Activated CD8-positive, alpha-beta memory T cell treated with anti-CD3 and anti-CD28 coated beads, Interleukin-2, amount 50 U/mL, for 4 hours (primary cell): ENCODE results near the gene PRDX1.
A peak's percentile ranks its signal among the peaks of the same experiment; 100 is the strongest.
"Not testable (repeated sequence)": the region's sequence is repeated elsewhere in the genome, so short reads cannot be mapped to it uniquely, and the experiment has no call there.

Experiments
- DNase-seq: peaks from one replicate; pipeline ENCODE4 v3.0.0-alpha.2; 2020

Gene PRDX1

GRCh38 chr1:45501505-45501859 lies 20.2 kb downstream of the PRDX1 start:
- no peak for DNase-seq

GRCh38 chr1:45499415-45499769 lies 22.3 kb downstream of the PRDX1 start:
- no peak for DNase-seq

GRCh38 chr1:45498279-45498678 lies 23.4 kb downstream of the PRDX1 start:
- no peak for DNase-seq

DNA sequence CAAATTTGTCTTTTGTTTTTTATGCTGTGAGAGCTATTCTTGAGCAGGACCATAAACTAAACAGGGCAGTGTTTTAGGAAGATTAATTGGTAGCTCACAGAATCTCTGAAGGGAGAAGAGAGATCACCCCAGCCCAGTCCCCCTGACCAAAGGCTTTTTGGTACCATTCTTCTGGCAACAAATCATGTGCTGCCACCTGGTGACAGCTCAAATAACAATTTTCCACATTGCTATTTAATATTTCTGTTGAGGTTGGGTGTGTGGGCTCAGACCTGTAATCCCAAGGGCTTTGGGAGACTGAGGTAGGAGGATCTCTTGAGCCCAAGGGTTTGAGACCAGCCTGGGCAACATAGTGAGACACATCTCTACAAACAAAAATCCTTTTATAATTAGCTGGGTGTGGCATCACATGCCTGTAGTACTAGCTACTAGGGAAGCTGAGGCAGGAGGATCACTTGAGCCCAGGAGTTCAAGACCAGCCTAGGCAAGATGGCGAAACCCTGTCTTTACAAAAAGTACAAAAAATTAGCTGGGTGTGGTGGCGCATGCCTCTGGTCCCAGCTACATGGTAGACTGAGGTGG lies 28.5 kb downstream of the PRDX1 start:
- DNase-seq = peak; percentile 44

GRCh38 chr1:45492691-45493090 lies 29.0 kb downstream of the PRDX1 start:
- no peak for DNase-seq

DNA sequence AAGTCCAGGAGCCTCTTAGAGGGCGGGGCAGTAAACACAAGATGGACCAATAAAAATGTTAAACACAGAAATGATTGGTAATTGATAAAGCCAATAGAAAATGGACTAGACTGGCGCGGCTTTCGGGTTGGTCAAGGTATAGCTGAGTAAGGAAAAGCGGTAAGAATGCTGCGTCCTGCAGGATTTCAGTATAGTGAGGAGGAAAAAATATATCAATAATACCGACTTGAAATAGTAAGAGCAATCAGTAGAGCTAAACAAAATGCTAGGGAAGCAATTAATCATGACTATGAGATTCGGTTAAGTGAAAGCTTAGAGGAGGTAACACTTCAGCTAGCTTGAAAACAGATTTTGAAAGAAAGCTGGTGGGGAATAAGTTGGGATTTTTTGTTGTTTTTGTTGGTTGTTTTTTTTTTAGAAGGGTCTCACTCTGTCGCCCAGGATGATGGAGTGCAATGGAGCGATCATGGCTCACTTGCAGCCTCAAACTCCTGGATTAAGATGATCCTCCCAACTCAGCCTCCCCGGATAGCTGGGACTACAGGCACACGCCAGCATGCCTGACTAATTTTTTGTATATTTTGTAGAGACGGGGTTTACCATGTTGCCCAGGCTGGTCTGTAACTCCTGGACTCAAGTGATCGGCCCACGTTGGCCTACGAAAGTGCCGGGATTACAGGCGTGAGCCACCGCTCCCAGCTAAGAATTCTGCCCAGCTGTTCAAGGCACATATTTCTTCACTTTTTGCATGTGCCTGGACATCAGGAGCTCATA lies 30.0 kb downstream of the PRDX1 start:
- DNase-seq = no peak

DNA sequence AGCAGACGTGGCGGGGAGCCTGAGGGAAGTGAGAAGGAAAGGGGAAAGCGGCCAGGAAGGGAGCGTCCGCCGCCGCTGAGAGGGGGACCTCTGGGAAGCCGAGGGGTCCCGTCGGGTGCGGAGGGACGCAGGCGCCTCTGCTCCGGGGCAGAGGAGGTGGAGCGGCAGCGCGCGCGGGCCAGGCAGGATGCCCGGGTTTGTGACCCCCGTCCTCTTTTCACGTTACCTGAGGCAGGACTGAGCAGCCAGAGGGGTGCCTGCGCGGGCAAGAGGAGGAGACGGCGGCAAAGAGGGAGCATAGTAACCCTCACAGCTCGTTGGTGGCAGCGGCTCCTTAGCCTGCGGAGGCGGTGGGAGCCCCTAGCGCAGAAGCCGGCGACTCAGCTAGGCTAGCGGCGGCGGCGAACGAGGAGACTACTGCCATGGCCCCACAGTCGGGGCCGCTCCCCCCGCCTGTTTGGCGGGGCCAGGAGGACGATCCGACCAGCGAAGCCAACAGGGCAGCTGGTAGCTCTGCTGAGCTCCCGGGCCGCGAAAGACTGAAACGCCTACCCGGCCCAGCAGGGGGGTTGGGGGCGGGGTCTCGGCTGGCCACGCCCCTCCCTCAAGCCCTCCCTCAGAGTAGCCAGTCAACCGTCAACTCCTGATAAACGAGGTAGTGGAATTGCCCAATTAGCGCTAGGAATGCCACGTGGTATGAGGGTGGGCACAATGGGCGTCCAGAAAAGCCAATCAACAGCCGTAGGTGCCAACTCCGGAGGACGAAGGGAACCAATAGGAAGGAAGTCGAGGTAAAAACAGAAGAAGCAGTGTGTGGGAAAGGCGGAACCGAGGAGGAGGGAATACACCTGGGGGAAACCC lies 30.8 kb downstream of the PRDX1 start, which contains the start of gene TESK2:
Gene TESK2 (minus strand): TSS at position 538 of the 861 bp plus-strand sequence. CDS start 33,378 bp downstream, outside the sequence.
- peak; percentile 95 for DNase-seq

GRCh38 chr1:45490121-45490625 lies 31.5 kb downstream of the PRDX1 start:
- no peak for DNase-seq

- not testable (repeated sequence) for DNase-seq
These were observed 32.3 kb downstream of the PRDX1 start for GRCh38 chr1:45489379-45489778.

DNA sequence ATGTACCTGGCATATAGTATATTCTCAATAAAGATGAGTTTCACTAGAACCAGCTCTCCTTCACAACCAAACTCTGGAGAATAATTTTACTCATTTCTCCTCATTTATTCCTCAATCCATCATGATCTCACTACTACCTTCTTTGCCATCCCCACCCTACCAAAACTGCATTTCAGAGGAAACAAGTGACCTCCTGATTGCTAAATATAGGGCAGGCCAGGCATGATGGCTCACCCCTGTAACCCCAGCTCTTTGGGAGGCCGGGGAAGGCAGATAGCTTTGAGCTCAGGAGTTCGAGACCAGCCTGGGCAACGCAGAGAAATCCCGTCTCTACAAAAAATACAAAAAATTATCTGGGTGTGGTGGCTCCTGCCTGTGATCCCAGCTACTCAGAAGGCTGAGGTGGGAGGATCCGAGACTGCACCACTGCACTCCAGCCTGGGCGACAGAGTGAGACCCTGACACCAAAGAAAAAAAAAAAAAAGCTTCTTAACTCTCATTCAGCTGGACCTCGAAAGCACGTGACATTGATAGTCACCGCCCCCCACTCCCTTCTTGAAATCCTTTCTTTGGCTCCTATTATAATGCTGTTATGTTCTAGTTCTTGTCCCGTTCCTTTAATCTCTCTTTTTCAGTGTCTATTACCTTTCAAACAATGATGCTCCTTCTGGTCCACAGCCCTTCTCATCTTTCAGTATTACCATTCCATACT lies 32.9 kb downstream of the PRDX1 start:
- DNase-seq = no peak

DNA sequence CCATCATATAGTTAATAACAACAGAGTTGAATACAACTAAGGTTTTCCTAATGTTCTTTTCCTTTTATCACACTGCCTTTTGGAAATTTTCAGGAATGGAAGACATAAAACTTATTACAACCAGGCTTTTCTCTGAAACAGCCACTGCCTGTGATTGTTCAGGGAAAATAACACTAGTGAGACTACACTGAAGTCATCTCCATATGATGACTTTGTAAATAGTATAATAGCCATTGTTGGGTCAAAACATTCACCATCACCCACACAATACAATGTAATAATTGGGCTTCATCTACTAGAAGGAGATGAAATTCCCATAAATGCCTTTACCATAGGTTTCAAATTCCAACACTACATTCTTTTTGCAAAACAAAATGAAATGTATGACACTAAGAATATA lies 35.7 kb downstream of the PRDX1 start:
- no peak for DNase-seq

DNA sequence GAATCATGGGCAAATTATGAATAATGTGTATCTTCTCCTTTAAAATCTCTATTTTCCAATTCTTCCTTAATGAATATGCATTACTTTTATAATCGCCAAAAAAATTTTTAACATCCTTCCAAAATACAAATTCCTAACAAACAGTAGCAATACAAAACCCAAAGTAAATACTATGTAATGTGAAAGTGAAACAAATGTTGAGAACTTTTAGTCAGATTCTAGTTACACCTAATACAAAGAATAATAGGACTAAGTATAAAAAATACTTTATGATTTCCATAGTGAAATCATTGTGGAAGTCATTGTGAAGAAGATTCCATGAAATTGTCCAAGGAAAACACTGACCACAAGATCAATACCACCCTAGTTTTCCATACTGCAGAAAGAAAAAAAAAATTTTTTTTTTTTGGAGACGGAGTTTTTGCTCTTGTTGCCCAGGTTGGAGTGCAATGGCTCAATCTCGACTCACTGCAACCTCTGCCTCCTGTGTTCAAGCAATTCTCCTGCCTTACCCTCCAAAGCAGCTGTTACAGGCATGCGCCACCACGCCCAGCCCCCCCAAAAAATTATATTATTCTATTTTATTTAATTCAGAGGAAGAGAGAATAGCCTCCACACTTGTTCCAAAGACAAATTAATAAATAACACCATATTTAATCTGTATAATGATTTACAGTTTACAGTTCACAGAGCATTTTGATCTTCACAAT lies 42.5 kb downstream of the PRDX1 start:
- DNase-seq = no peak

- no peak for DNase-seq
These were observed 43.4 kb downstream of the PRDX1 start for GRCh38 chr1:45478121-45478814.

DNA sequence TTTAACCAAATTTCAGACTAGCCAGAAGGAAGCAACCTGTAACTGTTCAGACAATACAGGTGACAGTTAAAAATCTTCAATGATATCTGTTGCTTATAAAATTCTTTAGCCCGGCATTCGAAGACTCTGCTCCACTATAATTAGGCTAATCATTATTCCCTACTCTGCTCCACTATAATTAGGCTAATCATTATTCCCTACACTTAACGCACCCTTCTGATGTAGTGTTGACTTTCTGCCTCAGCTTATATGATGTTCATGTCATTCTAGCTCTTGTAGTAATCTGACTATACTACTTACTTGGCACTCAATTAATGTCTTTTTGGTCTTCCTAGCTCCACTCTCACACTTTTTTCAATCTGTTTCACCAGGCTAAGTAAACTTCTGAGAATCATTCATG lies 44.0 kb downstream of the PRDX1 start:
- no peak for DNase-seq

GRCh38 chr1:45474194-45474593 lies 47.5 kb downstream of the PRDX1 start:
- not testable (repeated sequence) for DNase-seq

DNA sequence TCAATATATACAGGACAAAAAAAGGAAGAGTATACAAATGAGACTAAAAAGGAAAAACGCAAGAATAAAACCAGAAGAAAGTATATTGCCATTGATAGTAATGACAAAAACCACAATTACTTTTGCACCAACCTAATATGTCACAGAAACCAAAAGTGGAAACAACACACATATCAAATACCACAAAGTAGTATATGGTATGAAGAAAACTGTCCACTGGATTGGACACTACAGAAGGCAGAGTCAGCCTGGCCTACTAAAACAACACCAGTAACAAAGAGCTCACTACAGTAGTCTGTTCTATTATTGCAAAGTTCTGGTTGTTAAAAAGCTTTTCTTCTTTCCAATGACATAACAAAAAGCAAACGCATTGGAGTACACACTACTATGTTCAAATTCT lies 48.4 kb downstream of the PRDX1 start:
- no peak for DNase-seq

GRCh38 chr1:45470306-45470798 lies 51.3 kb downstream of the PRDX1 start:
- DNase-seq = no peak

DNA sequence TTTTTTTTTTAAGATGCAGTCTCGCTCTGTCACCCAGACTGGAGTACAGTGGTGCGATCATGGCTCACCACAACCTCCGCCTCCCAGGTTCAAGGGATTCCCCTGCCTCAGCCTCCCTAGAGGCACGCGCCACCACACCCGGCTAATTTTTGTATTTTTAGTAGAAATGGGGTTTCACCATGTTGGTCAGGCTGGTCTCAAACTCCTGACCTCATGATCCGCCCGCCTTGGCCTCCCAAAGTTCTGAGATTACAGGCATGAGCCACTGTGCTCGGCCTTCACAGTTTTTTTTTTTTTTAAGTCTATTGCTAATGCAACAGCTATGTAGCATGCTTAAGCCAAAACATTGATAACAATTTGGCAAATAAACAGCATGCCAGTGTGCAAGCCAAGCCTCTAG lies 54.3 kb downstream of the PRDX1 start:
- DNase-seq = not testable (repeated sequence)

DNA sequence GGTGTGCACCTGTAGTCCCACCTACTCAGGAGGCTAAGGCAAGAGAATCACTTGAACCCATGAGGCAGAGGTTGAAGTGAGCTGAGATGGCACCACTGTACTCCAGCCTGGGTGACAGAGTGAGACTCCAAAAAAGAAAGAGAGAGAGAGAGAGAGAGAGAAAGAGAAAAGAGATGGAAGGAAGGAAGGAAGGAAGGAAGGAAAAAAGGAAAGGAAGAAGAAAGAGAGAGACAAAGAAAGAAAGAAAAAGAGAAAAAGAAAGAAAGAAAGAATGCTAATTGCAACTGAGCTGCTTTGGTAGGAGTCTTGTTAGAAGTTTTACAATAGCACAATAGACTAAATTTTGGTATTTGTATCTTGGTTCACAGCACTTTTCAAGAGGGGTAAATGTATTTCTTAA lies 56.4 kb downstream of the PRDX1 start:
- DNase-seq = no peak
